NK-92 (cell line): ENCODE data around the gene APBB1IP.
"Not testable (repeated sequence)": the region's sequence is repeated elsewhere in the genome, so short reads cannot be mapped to it uniquely, and the experiment has no call there.

Source experiments
- DNase-seq: peaks from one replicate; lab custom pipeline; 2025; ENCODE audit not compliant: unreplicated experiment; lab: John Stamatoyannopoulos, UW

Gene APBB1IP

DNA sequence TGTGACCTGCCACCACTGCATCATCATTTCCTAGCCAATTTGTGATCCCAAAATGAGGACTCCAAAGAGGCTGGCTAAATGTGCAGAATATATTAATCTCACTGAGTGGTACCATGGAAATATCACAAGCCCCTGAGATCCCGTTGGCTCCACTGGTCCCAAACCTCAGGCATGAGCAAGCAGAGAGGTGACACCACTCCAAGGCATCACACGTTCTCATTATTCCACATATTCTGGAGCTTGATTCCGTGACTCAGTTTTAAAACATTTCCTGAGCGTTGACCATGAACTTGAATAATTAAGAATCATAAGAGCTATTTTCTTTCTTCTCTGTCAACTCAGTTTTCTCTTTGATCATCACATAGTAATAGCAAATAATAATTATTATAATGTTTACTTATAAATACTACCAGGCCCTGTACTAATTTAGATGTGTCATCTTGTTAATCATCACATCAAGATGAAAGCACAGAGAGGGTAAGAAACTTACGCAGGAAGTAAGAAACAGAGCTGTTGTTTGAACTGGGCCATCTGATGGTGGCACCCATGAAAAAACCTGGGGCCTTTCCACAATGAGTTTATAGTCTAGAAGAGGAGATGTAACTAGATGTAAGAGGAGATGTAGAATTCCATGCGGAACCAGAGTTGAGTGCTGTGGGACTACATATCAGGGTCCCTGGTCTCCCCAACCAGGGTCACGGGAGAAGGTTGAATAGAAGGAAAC is 3.5 kb downstream of the APBB1IP start:
- DNase-seq = no peak

- DNase-seq = no peak
Observed at GRCh38 chr10:26445411-26446031, 7.4 kb downstream of the APBB1IP start.

DNA sequence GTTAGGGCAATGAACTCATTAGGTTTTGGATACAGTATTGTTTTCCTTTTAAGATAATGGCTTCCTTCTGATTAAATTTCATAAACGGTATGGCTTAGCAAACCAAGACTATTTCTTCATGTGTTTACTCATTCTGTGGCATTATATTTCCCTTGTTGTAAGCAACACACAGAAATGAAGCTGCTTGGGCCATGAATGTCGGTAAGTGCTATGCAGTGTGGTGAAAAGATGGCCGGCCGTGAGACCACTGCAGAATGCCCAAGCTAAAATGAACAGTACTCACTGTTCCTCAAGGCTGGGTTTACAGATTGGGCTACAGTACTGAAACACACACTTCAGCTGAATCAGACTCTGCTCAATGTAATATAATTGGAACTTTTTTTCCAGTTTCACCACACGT is 8.1 kb downstream of the APBB1IP start:
- DNase-seq = no peak

DNA sequence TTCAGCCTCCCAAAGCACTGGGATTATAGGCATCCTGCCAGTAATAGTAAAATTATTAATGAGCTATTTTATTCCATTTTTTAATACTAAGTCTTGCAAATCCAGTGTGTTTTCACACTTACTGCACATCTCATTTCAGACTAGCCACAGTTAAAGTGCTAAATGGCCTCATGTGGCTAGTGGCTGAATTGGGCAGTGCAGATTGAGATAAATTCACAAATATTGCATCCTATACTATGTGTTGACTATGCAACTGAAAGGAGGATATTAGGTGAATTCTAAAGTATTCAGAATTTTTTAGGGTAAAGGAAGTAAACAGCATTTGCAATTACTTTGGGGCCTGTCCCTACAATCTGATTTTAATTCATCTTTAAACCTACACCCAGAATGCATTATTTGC is 10.2 kb downstream of the APBB1IP start:
- DNase-seq = no peak

DNA sequence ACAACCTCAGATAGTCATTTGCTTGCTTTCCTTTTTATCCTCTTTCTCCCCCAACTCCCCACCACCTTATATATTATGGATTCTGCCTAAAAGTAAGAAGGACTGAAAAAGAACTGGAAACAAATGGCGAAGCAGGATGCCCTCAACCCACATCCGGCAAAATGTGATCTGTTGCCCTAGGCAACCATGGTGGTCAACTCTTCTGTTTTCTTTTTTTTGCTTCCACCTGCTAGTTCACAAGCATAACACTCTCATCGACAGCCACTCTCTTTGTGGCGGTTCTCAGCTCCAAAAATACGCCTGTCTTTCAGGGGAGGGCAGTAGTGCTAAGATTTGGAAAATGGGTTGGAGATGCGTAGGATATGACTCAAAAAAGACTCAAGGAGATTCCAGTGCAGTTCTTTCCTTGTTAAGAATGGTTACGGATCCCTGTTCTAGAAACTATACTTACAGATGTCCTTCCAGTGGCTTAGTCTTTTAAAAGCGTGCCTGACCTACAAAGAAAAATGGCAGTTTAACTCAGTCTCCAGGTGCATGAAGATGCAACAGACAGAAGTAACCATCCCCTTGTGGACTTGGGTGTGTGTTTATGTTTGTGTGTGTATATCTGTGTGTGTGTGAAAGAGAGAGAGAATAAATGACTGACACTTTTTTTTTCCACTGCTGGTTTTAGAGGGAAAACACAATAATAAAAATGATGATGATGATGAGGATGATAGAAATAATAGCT is 10.7 kb downstream of the APBB1IP start:
- DNase-seq = no peak

- DNase-seq = no peak
Observed at GRCh38 chr10:26449726-26450125, 11.6 kb downstream of the APBB1IP start.

- DNase-seq = no peak
Observed at GRCh38 chr10:26451903-26452302, 13.8 kb downstream of the APBB1IP start.

DNA sequence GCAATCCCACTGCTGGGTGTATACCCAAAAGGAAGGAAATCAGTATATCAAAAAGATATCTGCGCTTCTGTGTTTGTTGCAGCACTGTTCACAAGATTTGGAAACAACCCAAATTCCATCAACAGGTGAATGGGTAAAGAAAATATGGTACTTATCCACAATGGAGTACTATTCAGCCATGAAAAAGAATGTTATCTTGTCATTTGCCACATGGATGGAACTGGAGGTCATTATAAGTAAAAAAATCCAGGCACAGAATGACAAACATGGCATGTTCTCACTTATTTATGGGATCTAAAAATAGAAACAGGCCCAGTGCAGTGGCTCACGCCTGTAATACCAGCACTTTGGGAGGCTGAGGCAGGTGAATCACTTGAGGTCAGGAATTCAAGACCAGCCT is 15.7 kb downstream of the APBB1IP start:
- no peak for DNase-seq

GRCh38 chr10:26454891-26455290 is 16.8 kb downstream of the APBB1IP start:
- DNase-seq = no peak

GRCh38 chr10:26455567-26456315 is 17.6 kb downstream of the APBB1IP start:
- DNase-seq = no peak

- no peak for DNase-seq
Observed at GRCh38 chr10:26457088-26457487, 18.9 kb downstream of the APBB1IP start.

GRCh38 chr10:26460736-26461135 is 22.6 kb downstream of the APBB1IP start:
- no peak for DNase-seq

DNA sequence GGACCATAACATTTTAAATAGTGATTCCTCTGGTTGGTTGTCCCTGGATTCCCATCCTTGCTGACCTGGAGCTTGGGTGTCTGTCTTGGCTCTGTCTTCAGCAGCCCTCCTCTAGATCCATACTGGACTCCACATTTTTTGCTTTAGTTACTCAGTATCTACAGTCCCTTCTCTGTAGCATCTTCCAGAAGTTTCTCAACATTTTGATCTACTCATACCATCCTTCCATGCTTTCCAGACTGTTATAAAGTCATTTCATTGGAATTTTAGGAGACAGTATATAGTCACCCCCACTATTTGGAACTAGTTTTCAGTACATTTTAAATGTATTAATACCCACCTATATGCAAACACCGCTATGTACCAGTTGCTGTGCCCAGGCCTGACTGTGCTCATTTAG is 25.8 kb downstream of the APBB1IP start:
- DNase-seq = no peak

- no peak for DNase-seq
Observed at GRCh38 chr10:26464632-26465280, 26.6 kb downstream of the APBB1IP start.

GRCh38 chr10:26466531-26466930 is 28.4 kb downstream of the APBB1IP start:
- not testable (repeated sequence) for DNase-seq

GRCh38 chr10:26467639-26468038 is 29.5 kb downstream of the APBB1IP start:
- DNase-seq = no peak

DNA sequence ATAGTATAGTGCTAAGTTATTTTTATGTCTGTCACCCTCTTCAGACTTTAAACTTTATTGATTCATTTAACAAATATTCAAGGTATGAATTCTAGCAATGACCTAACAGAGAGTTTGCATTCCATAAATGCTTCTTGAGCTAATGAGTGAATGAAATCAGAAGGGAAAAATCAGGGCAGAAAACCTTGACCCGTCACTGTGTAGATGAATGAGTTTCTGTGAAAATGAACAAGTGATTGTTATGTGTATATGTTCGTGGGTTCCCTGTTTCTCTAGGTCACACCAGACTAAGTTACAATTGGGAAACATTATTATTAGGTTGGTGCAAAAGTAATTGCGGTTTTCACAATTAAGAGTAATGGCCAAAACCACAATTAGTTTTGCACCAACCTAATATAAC is 30.1 kb downstream of the APBB1IP start:
- DNase-seq = no peak

DNA sequence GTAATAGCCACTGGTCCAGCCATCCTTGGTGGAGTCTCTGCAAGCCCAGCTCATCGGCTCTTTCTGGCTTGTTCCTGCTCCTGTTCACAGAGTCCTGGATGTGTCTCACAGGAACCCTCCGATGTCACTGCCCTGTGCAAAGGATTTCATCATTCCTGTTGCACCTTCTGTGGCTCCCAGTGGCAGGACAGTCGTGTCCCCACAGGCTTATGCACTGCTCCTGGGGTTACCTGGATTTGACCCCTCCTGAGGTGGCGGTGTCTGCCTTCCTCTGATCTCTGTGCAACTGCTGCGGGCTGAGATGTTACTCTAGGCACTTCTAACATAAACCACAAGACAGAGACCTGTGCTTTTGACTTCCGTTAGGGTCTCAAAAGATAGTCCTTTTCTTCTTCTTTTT is 30.6 kb downstream of the APBB1IP start:
- DNase-seq = no peak

DNA sequence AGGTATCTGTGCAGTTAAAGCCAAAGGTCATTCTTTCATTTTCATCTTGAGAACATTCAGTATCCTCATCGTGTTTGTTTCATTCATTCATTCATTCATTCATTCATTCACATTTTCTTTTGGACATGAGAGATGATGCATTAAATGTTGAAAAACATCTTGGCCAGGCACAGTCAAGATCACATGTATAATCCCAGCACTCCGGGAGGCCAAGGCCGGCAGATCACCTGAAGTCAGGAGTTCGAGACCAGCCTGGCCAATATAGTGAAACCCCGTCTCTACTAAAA is 34.3 kb downstream of the APBB1IP start:
- DNase-seq = no peak

GRCh38 chr10:26474026-26474425 is 35.9 kb downstream of the APBB1IP start:
- DNase-seq = no peak

DNA sequence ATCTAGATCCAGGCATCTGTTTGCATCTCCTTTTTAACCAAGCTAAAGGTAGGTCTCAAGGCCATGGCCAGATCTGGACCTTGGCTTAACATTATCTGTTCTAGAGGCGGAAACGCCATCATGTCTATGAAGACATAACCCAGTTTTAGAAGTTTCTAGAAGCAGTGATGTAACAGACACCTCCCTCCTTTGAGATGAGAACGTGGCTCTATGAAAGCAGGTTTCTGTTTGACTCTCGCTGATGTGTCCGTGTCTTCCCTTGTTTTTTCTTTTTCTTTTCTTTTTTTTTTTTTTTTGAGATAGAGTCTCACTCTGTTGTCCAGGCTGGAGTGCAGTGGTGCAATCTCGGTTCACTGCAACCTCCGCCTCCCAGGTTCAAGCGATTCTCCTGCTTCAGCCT is 36.7 kb downstream of the APBB1IP start:
- not testable (repeated sequence) for DNase-seq
